CD4-positive, alpha-beta T cell treated with Interleukin-1 beta for 1 hour (primary cell): ENCODE results near the gene OGFOD1.

Experiments used
- DNase-seq, 2 donors: peaks; one replicate each; pipeline ENCODE4 v3.0.0-alpha.2; 2020 to 2022

The OGFOD1 gene

DNA sequence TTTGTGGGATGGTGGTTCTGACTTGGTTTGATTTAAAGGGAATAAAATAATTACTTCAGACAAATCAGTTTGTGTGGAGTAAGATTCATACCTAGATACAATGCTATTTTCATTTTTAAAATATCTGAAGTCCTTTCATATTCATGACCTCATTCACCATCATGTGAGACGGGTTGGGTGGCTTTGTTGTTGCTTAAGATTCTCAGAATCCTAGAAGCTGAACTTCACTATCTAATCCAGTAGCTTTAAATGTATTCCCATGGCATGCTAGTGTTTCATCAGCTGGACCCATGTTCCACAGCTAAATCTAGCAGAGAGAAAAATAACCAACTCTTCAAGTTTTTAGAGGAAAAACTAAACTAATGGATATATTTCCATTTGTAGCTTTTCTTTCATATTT lies 23.3 kb upstream of the OGFOD1 start:
- DNase-seq, result no peak

DNA sequence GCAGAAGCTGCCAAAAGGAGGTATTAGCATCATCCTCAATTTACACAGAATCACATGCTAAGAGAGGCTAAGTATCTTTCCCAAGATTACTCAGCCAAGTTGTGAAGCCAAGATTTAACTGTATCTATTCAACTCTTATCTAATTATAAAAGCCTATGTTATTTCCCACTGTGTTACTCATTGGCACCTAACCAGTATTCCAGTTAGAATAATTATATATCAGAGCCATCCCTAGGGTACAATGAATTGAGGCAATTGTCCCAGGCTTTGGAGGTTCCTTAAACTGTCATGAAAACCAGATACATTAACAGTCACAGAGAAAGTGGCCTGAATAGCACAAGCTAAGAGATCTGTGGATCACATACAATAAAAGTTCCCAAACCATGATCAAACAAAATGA lies 15.1 kb upstream of the OGFOD1 start:
- DNase-seq, result no peak

DNA sequence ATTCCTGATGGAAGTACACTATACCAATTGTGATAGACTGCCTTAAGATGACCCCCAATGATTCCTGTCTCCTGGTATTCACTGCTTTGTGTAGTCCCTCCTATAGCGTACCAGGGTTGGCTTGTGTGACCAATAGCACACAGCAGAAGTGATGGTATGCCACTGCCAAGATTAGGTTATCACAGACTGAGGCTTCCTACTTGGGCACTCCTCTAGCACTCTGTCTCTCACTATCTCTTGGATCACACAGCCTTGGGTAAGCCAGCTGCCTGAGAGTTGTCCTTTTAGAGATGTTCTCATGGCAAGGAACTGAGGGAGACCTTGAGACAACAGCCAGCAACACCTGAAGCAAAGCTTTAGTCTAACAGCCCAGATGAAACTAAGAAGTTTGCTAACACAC lies 13.3 kb upstream of the OGFOD1 start:
- DNase-seq, result no peak

DNA sequence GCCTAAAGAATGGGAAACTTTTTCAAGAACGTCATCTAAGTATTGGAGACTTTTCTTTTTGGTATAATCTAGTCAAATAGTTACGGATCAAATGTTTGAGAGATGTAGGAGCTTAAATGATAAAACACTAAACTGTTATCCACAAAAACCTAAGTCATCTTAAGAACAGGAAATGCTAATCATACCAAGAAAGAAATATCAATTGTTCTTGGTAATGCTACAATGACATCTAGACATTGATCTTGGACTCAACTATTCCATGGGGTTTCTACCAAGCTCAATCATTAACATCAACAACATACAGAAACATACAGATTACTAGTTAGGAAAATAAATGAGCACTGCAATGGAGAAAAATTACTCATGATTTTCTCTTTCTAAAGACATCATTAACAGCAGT lies 4.1 kb upstream of the OGFOD1 start:
- no peak for DNase-seq

DNA sequence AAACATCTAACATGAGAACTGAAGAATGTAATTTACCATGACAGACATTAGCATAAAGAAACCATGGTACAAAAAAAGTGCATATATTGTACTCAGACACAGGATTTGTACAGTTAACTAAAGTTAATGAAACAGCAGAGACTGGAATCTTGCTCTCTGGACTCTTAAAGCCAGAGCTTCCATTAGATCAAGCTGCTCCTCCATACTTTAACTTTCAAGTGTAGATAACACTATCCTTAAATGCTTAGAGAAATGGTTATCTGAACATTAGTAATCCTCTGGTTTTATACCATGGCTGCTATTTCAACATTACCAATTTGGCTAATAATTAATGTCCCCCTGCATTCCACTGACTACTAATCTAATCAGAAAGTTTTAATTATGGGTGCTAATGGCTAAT lies 3.3 kb upstream of the OGFOD1 start:
- no peak for DNase-seq

DNA sequence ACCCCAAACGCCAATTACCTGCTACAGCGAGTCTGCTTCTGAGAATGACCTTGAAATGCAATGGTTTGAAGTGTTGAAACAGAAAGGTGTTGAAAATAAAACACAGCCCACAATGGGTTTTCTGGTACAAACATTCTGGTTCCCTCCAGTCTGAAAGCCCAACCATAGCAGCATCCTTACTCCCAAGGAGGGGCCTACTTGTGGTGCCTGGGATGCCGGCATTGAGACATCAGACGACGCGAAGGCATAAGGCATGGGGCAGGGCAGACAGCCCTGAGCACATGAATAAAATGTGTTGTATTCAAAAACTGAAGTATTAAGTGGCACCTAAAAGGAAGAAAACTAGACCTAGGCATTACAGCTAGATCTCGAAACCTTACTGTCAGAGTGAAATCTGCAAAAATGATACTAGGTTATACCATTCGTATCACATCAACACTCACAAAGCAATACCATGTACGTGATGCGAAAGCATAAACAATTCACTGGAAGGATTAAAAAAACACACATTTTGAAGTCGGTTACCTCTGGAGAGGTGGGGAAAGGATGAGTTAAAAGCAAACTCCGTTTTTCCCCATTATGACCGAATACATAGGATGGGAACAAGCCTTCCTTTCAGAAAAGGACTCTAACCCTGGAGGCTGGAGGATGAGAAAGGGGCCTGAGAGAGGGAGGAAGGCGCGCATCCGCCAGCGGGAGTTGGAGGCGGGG lies 924 bp upstream of the OGFOD1 start:
- DNase-seq, result no peak

DNA sequence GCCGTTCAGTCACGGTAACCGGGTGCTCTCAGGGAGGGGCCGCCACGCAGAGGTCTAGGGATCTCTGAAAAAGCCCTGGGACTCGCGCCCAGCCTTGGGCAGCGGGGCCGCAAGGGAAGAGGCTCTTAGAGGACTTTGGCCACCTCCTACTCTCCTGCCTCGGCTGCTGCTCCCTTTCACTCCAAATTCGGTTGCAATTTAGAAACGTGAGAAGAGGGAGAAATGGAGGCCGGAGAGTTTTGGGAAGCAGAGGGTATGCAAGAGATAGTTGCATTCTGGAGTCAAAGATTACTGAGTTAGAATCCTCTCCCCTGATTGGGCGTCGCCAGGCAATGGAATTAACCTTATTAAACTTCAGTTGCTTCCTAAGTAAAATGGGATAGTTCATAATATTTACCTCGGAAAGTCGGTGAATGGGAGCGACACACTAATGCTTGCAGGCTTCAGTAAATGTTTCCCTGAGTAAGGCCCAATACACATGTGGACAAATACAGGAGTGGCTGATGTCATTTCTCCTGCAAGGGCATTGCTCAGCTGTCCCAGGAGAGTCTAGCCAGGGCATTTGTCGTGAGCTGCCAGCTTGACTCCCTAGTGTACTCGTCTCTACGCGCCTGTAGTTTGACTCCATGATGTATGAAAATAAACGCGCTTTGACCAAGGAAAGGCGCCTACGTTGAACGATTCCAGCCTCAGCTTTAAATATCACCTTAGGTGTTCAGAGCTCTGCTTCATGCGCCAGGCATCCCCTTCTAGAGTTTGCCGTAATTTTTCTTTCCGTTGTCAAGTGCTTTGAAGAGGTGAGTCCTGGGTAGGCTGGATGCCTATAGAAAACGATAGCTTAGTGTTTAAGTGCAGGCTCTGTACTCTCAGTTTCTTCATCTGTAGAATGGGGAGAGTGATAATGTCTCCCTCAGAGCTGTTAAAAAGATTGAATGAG lies 667 bp downstream of the OGFOD1 start:
- DNase-seq, result no peak

DNA sequence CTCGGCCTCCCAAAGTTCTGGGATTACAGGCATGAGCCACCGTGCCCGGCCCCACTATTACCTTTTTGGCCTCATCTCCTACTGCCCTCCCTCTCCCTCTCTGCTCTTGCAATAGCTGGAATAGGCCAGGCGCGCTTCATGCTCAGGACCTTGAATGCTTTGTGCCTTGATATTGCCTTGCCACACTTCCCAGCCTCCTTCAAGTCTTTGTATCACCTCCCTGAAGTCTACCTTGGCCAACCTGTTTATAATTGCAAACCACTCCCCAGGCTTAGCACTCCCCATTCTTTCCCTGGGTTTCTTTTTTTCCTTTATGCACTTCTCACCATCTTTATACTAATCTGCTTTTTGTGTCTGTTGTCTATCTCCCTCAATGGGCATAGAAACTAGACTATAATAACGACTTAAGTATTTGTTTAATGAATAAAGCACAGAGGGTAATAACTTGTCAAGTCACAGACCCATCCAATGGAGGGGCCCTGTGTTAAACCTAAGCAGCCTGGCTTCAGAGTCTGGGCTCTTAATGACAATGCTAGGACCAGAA lies 6.6 kb downstream of the OGFOD1 start:
- DNase-seq, result no peak

DNA sequence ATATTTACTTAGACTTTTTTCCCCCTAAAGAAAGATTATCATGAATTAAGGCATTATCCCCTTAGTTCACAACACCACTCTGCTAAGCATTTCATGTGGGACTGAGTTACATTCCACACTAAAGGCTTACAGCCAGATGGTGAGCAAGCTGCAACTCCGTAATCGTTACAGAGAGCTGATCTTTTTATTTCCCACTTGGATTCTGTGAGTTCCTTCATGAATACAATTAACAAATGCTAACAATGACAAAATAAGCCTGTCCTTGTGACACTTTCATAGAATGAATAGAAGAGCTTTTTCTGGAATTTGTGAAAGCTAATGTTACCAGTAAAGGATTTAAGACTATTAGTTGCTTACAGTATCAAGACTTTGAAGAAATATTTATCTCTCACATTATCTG lies 8.7 kb downstream of the OGFOD1 start:
- DNase-seq, result no peak

DNA sequence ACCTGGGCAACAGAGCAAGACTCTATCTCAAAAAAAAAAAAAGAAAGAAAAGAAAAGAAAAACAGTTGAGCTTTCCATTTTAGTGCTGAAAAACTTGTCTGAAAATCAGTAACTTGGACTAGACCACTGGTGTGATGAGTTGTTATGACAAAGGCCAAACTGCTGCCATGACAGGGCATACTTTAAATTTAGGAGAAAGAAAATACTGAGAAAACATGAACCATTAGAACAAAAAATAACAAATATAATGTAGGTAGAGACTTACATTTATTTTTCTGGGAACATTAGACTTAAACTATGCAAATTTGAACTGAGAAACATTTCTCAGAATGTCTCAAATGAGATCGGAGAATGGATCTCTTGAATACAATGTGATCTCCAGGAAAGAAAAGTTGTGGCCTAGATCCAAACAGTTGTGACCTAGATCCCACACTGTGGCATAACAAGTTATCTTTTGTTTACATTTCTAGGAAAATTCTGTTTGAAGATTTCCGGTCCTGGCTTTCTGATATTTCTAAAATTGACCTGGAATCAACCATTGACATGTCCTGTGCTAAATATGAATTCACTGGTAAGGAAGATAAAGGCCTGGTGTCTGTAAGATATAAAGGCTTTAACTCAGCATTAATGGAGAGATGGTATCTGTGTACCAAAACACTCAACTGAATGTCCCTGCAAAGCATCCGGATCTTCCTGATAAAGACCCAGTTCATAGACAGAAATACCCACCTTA lies 10.9 kb downstream of the OGFOD1 start:
- DNase-seq, result no peak

DNA sequence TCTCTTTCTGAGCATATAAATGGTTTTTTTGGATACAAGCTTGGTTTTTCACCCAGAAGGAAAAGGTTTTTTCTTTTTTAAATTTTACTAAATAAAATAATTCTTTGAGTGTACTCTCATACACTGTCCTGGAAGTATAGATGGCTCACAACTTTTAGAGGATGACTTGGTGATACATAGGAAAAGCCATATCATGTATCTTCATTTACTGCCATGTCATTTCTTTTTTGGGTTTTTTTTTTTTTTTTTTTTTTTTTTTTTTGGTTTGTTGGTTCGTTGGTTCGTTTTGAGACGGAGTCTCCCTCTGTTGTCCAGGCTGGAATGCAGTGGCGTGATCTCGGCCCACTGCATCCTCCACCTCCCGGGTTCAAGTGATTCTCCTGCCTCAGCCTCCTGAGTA lies 11.8 kb downstream of the OGFOD1 start:
- no peak for DNase-seq

DNA sequence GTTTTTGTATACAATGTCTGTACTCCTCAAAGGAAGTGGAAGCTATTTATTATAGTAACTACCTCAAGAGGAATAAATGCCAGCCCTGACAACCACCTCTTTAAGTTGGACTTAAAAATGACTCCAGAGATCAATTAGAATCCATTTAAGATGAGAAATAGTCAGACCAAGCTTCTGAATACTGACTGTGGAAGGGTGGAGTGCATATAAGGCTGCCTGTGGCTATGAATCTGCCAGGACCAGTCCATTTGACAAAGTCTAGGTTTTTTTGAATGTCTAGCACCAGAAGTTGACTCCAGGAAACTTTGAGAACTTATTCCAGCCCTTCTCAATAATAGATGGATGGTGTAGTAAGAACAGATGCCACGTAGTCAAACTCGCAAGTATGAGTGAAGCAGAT lies 15.0 kb downstream of the OGFOD1 start:
- no peak for DNase-seq

DNA sequence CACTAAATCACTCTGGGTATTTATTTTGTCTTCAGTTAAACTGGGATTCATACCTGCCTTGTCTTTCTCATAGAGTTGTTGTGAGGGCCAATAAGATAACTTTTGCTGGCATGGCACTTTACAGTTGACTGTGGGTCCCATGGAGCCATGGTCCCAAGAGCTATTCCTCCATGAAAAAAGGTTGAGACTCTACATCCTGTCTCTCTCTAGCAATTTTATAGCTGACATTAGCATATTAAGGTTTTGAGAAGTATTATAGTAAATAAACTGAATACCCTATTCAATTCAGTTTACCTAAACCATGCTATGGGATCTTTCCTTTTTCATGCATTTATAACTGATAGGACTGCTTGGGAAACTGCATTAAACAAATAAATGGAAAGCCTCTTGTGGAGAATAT lies 17.4 kb downstream of the OGFOD1 start:
- no peak for DNase-seq

DNA sequence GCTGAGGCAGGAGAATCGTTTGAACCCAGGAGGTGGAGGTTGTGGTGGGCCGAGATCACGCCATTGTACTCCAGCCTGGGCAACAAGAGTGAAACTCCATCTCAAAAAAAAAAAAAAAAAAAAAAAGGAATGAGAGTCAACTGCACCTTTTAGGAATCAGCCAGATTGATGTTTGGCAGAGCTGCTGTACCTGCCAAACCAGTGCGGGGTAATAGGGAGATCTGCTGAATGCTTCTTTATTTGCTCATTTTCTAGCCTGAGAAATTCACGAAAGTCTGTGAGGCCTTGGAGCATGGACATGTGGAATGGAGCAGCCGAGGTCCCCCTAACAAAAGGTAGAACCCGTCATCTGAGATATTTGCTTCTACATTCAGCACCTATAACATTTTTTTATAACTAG lies 18.4 kb downstream of the OGFOD1 start:
- no peak for DNase-seq

DNA sequence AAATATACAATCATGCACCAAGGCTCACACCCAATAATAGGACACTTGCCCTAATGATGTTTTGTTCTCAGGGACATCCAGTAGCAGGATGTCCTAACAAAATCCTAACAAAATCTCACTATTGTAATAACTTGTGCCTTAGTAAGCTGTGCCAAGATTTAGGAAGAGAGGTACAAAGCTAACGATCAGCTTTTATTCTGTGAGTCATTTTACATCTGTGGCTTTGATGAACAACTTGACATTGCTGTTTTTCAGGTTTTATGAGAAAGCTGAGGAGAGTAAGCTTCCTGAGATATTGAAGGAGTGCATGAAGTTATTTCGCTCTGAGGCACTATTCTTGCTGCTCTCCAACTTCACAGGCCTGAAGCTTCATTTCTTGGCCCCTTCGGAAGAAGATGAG lies 18.9 kb downstream of the OGFOD1 start:
- DNase-seq, result no peak

DNA sequence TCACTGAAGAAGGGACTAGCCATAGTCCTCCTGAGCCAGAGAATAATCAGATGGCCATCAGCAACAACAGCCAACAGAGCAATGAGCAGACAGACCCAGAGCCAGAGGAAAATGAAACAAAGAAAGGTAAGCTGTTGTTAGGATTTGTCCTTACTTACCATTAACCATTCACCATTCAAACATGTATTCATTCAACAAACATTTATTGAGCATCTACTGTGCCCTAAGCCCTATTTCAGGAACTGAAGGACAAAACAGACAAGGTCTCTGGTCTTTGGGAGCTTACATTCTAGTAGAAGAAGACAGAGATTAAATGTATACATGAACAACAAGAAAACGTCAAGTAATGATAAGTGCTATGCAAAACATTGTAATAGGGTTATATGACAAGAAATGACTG lies 19.3 kb downstream of the OGFOD1 start:
- DNase-seq, result no peak

DNA sequence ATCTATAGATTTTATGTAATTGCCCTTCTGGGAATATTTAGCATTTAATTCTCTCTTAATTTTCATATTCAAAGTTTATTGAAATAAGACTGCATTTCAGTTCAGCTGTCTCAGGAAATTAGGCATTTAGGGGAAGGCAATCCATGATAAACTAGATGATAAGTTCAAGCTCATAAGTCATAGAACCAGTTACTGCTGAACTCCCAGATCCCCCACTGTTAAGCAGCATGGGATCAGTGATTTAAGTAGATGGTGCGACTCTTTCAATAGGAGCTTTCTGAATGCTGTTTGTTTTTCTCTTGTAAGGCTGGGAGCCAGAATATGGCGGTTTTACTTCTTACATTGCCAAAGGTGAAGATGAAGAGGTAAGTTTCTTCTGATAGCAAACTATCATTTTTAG lies 23.8 kb downstream of the OGFOD1 start:
- DNase-seq, result no peak

DNA sequence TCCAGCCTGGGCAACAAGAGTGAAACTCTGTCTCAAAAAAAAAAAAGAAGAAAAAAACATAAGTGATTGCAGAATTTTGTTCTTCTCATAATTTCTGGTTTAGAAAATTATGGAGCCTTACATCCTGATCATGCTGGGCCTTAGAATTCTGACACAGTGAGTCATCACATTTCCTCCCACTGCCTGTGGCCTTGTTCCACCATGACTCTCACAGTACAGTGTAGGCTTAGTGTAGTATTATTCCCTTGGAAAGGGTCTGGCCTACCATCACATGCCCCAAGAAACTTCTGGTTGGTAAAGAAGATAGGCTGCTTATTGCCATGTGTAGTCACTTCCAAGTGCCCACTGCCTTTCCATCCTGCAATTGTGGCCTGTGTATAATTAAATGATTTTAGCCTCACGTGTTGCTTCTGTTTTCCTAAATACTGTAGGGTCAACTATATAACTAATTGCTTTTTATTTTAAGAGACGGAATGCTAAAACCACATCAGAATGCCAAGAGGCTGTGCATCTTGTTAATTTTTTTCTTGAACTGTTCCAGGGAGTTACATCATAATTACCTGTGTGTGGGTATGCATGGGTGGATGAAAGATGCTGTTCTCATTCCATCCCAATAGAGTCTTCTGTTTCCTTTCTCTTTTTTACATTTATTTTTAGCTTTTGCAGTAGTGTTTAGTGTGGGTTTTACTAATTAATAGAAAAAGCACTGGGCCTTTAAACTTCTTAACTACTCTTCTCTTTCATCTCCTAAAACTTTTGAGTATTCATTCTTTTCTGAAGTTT lies 25.9 kb downstream of the OGFOD1 start:
- DNase-seq, result no peak

DNA sequence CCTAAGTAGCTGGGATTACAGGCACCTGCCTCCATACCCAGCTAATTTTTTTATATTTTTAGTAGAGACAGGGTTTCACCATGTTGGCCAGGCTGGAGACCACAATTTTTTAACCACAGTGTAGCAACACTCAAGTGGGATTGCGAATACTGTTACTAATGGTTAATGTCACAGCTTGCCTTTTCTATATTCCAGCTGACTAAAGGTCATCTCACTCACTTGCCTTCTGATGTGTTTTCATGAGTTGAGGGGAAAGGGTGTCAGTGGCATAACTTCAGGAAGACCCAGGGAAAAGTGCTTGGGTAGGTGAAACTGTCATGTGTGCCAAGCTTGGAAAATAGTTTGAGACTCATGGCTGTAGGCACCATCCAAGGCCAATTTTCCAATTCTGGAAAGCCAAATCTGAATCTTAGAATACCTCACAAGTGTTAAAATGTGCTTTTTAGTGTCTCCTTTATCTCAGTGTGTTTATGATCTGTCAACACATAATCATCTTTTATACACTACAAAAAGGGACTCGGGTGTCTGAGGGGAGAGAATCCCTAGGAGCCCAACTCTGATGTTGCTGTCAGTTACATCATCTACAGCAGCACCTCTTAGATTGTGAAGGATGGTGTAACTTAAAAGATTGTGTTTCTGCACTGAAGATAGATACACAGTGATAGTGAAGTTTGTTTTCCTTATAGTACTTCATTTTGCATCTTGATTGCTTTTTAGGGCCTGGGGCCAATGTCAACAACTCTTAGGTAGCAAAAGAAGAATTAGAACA lies 27.1 kb downstream of the OGFOD1 start:
- DNase-seq, result no peak

DNA sequence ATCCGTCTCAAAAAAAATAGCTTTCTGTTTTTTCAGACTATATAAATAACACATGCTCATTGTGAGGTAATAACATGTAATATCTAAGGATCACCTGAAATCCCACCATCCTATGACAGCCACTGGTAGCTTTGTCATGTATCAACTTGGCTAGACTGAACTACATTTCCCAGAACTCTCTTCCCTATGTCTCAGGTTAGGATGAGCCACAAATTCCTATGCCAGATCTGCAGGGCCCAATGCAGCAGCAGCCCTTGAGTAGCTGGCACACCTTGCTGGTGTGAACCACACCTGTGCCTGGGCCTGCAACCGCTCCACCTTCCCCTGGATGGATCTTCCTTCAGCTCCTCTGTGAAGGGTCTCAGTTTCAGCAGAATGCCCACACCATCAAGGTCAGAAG lies 28.1 kb downstream of the OGFOD1 start:
- no peak for DNase-seq

DNA sequence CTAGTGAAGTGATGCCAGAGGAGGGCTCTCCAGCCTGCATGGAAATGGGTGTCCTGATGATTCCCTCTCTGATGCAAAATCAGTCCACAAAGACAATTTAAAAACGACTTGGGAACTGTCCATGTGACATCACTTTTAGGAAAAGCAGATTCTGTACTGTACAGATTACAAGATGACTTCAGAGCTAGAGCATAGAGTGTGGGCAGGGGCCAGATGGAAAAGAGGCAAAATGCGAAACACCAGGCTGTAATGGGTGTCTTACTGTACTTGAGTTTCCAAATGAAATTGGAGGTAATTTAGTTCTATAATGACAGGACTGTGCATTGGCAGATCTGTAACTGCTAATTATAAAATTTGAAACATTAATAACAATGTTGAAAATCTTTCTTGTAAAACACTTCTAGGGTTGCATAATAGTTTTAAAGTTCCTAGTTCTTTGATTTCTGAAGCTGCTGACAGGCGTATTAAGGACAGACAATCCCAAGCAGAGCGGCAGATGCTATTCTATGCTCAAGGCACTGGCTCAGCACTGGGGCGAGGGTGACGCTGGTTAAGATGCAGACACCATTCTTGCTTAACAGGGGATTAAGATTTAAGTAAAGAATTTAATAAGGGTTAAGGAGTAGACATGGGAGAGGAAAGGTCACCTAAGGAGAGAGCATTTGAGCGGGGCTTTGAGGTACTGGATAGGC lies 29.6 kb downstream of the OGFOD1 start:
- DNase-seq, result no peak
